ENCODE data around the gene CD22. TPM values are rescaled to one million over a fixed set of nuclear protein-coding genes. Genes with fewer than 3 reads are reported as not detected.
A peak's percentile ranks its signal among the peaks of the same experiment; 100 is the strongest.

CD22 gene
- total and polyA plus RNA-seq, 2 donors from 2014 or later: 0.82 to 15.4 TPM

GRCh38 chr19:35305181-35305580, 23.8 kb upstream of the CD22 start:
- intact Hi-C loops (cut with DNase I): no loop called here
- H3K9ac ChIP-seq (ENCODE audit: low read length in 3 of 3): no peak overlapping the region
- H3K36me3 ChIP-seq (ENCODE audit: control insufficient read depth in 2 of 3, insufficient read depth in 3 of 3, low read length in 3 of 3): no peaks in the 10 kb centered on the region
- no peak for TF ChIP-seq CTCF (IDR thresholded peaks at IDR 0.05; ENCODE audit: borderline replicate concordance, extremely low read depth, insufficient read depth)
- H3K27me3 ChIP-seq (ENCODE audit: control insufficient read depth, insufficient read depth, low read length): no peaks in the 10 kb centered on the region
- FAIRE-seq (no peak), DNase-seq (no peak)
- peaks cover 0 to 6% (median 5%) of the 10 kb centered on the region in 3 donors for H3K4me1 ChIP-seq (ENCODE audit: control insufficient read depth in 2 of 3, insufficient read depth in 2 of 3, low read depth in 1 of 3, low read length in 3 of 3)
- no peak overlapping the region for H3K27ac ChIP-seq (ENCODE audit: low read depth in 2 of 2, low read length in 2 of 2)
- H3K9me3 ChIP-seq (ENCODE audit: control insufficient read depth in 2 of 3, insufficient read depth in 1 of 3, low read length in 3 of 3): no peaks in the 10 kb centered on the region
- no peak overlapping the region for H3K4me3 ChIP-seq (ENCODE audit: low read length in 3 of 3)

- intact Hi-C loops (cut with DNase I): no loop called here
- no peak overlapping the region for H3K4me3 ChIP-seq (ENCODE audit: low read length in 3 of 3)
- FAIRE-seq (no peak), DNase-seq (peak in 2 of 5 donors; percentile 54 to 64)
- H3K36me3 ChIP-seq (ENCODE audit: control insufficient read depth in 2 of 3, insufficient read depth in 3 of 3, low read length in 3 of 3): no peaks in the 10 kb centered on the region
- no peaks in the 10 kb centered on the region for H3K9me3 ChIP-seq (ENCODE audit: control insufficient read depth in 2 of 3, insufficient read depth in 1 of 3, low read length in 3 of 3)
- no peak overlapping the region for H3K9ac ChIP-seq (ENCODE audit: low read length in 3 of 3)
- peaks cover 0 to 6% (median 5%) of the 10 kb centered on the region in 3 donors for H3K4me1 ChIP-seq (ENCODE audit: control insufficient read depth in 2 of 3, insufficient read depth in 2 of 3, low read depth in 1 of 3, low read length in 3 of 3)
- H3K27me3 ChIP-seq (ENCODE audit: control insufficient read depth, insufficient read depth, low read length): no peaks in the 10 kb centered on the region
- no peak for TF ChIP-seq CTCF (IDR thresholded peaks at IDR 0.05; ENCODE audit: borderline replicate concordance, extremely low read depth, insufficient read depth)
- no peak overlapping the region for H3K27ac ChIP-seq (ENCODE audit: low read depth in 2 of 2, low read length in 2 of 2)
Measured at GRCh38 chr19:35306473-35307246, 22.3 kb upstream of the CD22 start.

GRCh38 chr19:35307931-35308330, 21.1 kb upstream of the CD22 start:
- intact Hi-C loops (cut with DNase I): no loop called here
- no peaks in the 10 kb centered on the region for H3K9me3 ChIP-seq (ENCODE audit: control insufficient read depth in 2 of 3, insufficient read depth in 1 of 3, low read length in 3 of 3)
- H3K36me3 ChIP-seq (ENCODE audit: control insufficient read depth in 2 of 3, insufficient read depth in 3 of 3, low read length in 3 of 3): no peaks in the 10 kb centered on the region
- no peaks in the 10 kb centered on the region for H3K27me3 ChIP-seq (ENCODE audit: control insufficient read depth, insufficient read depth, low read length)
- no peak overlapping the region for H3K9ac ChIP-seq (ENCODE audit: low read length in 3 of 3)
- H3K4me3 ChIP-seq (ENCODE audit: low read length in 3 of 3): no peak overlapping the region
- peak in 1 of 5 donors; percentile 62 for DNase-seq
- FAIRE-seq: no peak
- no peak for TF ChIP-seq CTCF (IDR thresholded peaks at IDR 0.05; ENCODE audit: borderline replicate concordance, extremely low read depth, insufficient read depth)
- no peak overlapping the region for H3K27ac ChIP-seq (ENCODE audit: low read depth in 2 of 2, low read length in 2 of 2)
- H3K4me1 ChIP-seq (ENCODE audit: control insufficient read depth in 2 of 3, insufficient read depth in 2 of 3, low read depth in 1 of 3, low read length in 3 of 3): peaks cover 0 to 6% (median 5%) of the 10 kb centered on the region in 3 donors

Measured in kidney (tissue), 14 donors.